GM18508 (cell line): ENCODE data around the gene POU6F2.

ENCODE experiments used
- ATAC-seq: cut with Tn5 transposase; IDR thresholded peaks from one replicate; pipeline ENCODE4 v1.9.1; 2021; ENCODE audit warnings: moderate number of reproducible peaks; ENCODE audit not compliant: insufficient read depth, unreplicated experiment

POU6F2 gene

GRCh38 chr7:39056153-39056552 lies 78.4 kb downstream of the POU6F2 start:
- no peak for ATAC-seq

GRCh38 chr7:39062811-39063210 lies 85.1 kb downstream of the POU6F2 start:
- ATAC-seq, result no peak

GRCh38 chr7:39069031-39069430 lies 91.3 kb downstream of the POU6F2 start:
- no peak for ATAC-seq

- ATAC-seq, result no peak
Measured at GRCh38 chr7:39069896-39070881, 92.5 kb downstream of the POU6F2 start.

- ATAC-seq, result no peak
Measured at GRCh38 chr7:39071116-39071515, 93.4 kb downstream of the POU6F2 start.

- ATAC-seq, result no peak
Measured at GRCh38 chr7:39073432-39073831, 95.7 kb downstream of the POU6F2 start.

GRCh38 chr7:39075210-39075609 lies 97.5 kb downstream of the POU6F2 start:
- ATAC-seq, result no peak

GRCh38 chr7:39083781-39084180 lies 106.1 kb downstream of the POU6F2 start:
- ATAC-seq, result no peak

- ATAC-seq, result no peak
Measured at GRCh38 chr7:39084349-39084748, 106.6 kb downstream of the POU6F2 start.

GRCh38 chr7:39085189-39085588 lies 107.5 kb downstream of the POU6F2 start:
- no peak for ATAC-seq

GRCh38 chr7:39085590-39086049 lies 107.9 kb downstream of the POU6F2 start:
- no peak for ATAC-seq

- no peak for ATAC-seq
Measured at GRCh38 chr7:39086638-39087360, 109.1 kb downstream of the POU6F2 start.

- no peak for ATAC-seq
Measured at GRCh38 chr7:39088730-39089593, 111.3 kb downstream of the POU6F2 start.

GRCh38 chr7:39091145-39091544 lies 113.4 kb downstream of the POU6F2 start:
- no peak for ATAC-seq

GRCh38 chr7:39091774-39092173 lies 114.1 kb downstream of the POU6F2 start:
- ATAC-seq, result no peak

GRCh38 chr7:39094731-39095130 lies 117.0 kb downstream of the POU6F2 start:
- no peak for ATAC-seq

GRCh38 chr7:39095875-39096619 lies 118.3 kb downstream of the POU6F2 start:
- no peak for ATAC-seq

GRCh38 chr7:39098506-39098905 lies 120.8 kb downstream of the POU6F2 start:
- no peak for ATAC-seq

GRCh38 chr7:39099146-39099545 lies 121.4 kb downstream of the POU6F2 start:
- ATAC-seq, result no peak

GRCh38 chr7:39100270-39100669 lies 122.6 kb downstream of the POU6F2 start:
- ATAC-seq, result no peak
